Adrenal gland (tissue), 5 donors: ENCODE data around the gene NPY.

Experiments used
- CTCF ChIP-seq, 6 experiments: fragments of 450-650 bp in 4 of 6; fragments of 200-600 bp in 2 of 6; sonication (generic) in 1 of 6; IDR thresholded peaks; 1 replicate in 5 of 6; 2 replicates in 1 of 6; pipeline versions ENCODE4 v1.5.1 to v1.8.0; 2016 to 2021; ENCODE audit warnings: antibody characterized with exemption in 6 of 6, mild to moderate bottlenecking in 2 of 6, moderate library complexity in 1 of 6
- POLR2A ChIP-seq, 2 donors: fragments of 450-650 bp; IDR thresholded peaks; one replicate each; pipeline ENCODE4 v1.6.1; 2017; ENCODE audit warnings: antibody characterized with exemption in 2 of 2, mild to moderate bottlenecking in 2 of 2, moderate library complexity in 1 of 2
- donor health status: DM: no; HTN: no; CAD: no.

DNA sequence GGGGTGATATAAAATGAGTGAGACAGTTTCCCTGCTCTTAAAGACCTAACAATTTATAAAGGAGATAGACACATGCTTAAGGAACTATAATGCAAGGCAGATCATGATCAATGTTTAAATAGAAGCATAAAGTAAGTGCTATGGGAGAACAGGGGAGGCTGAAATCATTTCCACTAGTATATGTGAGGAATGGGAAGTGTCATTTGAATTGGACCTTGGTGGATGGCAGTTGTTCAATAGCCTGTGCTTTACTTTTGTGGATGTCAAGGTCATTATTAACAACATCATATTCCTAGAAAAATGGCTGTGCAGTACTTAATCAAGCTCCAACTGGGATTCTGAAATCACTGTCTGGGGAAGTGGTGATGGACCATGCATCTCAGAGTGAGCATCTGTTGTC, 14.7 kb downstream of the NPY start:
- TF ChIP-seq CTCF (IDR thresholded peaks at IDR 0.05) (no peak), POLR2A (IDR thresholded peaks at IDR 0.05) (no peak)
